22Rv1 (cell line): Measurements from ENCODE around the gene C3orf38.

Experiments
- ZFX ChIP-seq: fragments of 450-650 bp; IDR thresholded peaks from 2 replicates; pipeline ENCODE4 v1.6.1; 2017; ENCODE audit warnings: antibody characterized with exemption, borderline replicate concordance
- TF ChIP-seq, protein P1 (sequence below): fragments of 450-650 bp; IDR thresholded peaks from 2 replicates; pipeline ENCODE4 v1.5.1; 2017; ENCODE audit warnings: mild to moderate bottlenecking

DNA sequence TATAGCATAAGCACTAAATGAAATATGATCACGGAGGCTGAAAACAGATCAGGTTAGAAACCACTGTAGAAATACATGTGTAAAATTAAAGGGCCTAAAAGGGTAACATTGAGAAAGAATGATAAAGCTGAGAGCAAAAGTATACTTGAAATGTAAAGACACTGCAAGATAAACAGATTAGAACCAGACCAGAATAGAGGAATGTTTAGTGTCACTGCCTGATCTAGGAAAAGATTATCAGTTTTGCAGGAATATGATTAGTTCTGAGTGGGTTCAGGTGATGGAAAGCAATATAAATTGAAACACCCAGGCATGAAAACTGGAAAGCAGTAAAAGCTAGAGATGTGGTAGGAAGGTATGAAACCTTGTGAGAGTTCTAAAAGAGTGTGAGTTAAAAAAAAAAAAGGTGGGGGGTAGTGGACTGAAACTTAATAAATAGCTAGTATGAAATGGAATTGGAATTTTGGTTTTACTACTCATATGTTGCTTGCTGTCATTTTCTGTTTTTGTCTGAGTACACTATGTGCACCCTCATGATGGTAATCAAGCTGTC, 16.0 kb upstream of the C3orf38 start:
- TF ChIP-seq, protein P1, sequence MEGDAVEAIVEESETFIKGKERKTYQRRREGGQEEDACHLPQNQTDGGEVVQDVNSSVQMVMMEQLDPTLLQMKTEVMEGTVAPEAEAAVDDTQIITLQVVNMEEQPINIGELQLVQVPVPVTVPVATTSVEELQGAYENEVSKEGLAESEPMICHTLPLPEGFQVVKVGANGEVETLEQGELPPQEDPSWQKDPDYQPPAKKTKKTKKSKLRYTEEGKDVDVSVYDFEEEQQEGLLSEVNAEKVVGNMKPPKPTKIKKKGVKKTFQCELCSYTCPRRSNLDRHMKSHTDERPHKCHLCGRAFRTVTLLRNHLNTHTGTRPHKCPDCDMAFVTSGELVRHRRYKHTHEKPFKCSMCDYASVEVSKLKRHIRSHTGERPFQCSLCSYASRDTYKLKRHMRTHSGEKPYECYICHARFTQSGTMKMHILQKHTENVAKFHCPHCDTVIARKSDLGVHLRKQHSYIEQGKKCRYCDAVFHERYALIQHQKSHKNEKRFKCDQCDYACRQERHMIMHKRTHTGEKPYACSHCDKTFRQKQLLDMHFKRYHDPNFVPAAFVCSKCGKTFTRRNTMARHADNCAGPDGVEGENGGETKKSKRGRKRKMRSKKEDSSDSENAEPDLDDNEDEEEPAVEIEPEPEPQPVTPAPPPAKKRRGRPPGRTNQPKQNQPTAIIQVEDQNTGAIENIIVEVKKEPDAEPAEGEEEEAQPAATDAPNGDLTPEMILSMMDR = no peak
- no peak for TF ChIP-seq ZFX
